WTC11 (cell line): ENCODE data around the gene DDIT4.

Experiments used
- CTCF ChIP-seq: fragments of 200-600 bp; IDR thresholded peaks from 2 replicates; pipeline ENCODE4 v1.8.0; 2022; ENCODE audit warnings: antibody characterized with exemption
- E2F1 ChIP-seq: sonication (generic); formaldehyde crosslinking; IDR thresholded peaks from 2 replicates; pipeline ENCODE4 v1.8.0; 2022; ENCODE audit warnings: mild to moderate bottlenecking, missing genetic modification reagents
- ELF4 ChIP-seq: sonication (generic); formaldehyde crosslinking; IDR thresholded peaks from 2 replicates; pipeline ENCODE4 v1.8.1; 2022; ENCODE audit warnings: low read depth, mild to moderate bottlenecking, moderate library complexity, missing genetic modification reagents
- FOXP1 ChIP-seq: sonication (generic); formaldehyde crosslinking; IDR thresholded peaks from 2 replicates; pipeline ENCODE4 v1.8.0; 2022; ENCODE audit warnings: missing genetic modification reagents, mild to moderate bottlenecking, moderate library complexity, borderline replicate concordance
- PRDM15 ChIP-seq: sonication (generic); formaldehyde crosslinking; IDR thresholded peaks from 2 replicates; pipeline ENCODE4 v1.8.0; 2022; ENCODE audit warnings: missing genetic modification reagents
- TCF7 ChIP-seq: sonication (generic); formaldehyde crosslinking; IDR thresholded peaks from 2 replicates; pipeline ENCODE4 v1.8.0; 2022; ENCODE audit warnings: mild to moderate bottlenecking, low read depth, missing genetic modification reagents, moderate library complexity
- ZMAT4 ChIP-seq: fragments of 250-450 bp; sonication (Bioruptor Pico); IDR thresholded peaks from 2 replicates; pipeline ENCODE4 v1.9.0; 2021; ENCODE audit warnings: mild to moderate bottlenecking

GRCh38 chr10:72250666-72251065 is 23.1 kb upstream of the DDIT4 start:
- TF ChIP-seq TCF7 (CRISPR knock-in tag) (no peak), ZMAT4 (no peak), ELF4 (CRISPR knock-in tag) (no peak), E2F1 (CRISPR knock-in tag) (no peak), PRDM15 (no peak), FOXP1 (CRISPR knock-in tag) (no peak), CTCF (no peak)
